ENCODE results near the gene CKAP4. TPM values are rescaled to one million over a fixed set of nuclear protein-coding genes. Genes with fewer than 3 reads are reported as not detected.

CKAP4 gene
- total and polyA plus RNA-seq, 2 experiments from 2014 or later, result 139 to 151 TPM

DNA sequence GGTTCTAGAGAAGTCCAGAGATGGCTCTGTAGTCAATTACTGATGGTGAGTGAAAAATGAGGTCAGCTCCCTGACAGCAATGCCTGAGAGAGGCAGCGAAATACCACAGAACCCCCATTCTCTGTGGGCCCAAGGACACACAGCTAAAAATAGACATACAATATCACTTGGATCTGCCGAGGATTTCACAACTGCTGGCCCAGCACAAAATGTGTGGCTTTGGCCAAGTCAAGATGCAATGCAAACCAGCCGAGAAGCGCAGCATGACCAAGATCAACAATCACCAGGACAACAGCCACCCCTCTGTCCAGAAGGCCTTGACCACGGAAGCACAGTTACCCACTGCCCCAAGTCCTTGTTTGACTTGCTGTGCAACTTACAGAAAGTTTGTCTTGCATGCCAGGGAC lies 52.2 kb downstream of the CKAP4 start:
- H3K9me3 ChIP-seq (ENCODE audit: low read depth), result no peaks in the 10 kb centered on the region
- H3K36me3 ChIP-seq, result no peaks in the 10 kb centered on the region
- H3K27ac ChIP-seq, result peak overlapping the region; percentile 43
- DNase-seq (ENCODE audit: low read depth in 1 of 2, low spot score in 1 of 2), result peak; percentile 18 to 86
- no peak overlapping the region for H3K4me3 ChIP-seq
- TF ChIP-seq, protein P1, sequence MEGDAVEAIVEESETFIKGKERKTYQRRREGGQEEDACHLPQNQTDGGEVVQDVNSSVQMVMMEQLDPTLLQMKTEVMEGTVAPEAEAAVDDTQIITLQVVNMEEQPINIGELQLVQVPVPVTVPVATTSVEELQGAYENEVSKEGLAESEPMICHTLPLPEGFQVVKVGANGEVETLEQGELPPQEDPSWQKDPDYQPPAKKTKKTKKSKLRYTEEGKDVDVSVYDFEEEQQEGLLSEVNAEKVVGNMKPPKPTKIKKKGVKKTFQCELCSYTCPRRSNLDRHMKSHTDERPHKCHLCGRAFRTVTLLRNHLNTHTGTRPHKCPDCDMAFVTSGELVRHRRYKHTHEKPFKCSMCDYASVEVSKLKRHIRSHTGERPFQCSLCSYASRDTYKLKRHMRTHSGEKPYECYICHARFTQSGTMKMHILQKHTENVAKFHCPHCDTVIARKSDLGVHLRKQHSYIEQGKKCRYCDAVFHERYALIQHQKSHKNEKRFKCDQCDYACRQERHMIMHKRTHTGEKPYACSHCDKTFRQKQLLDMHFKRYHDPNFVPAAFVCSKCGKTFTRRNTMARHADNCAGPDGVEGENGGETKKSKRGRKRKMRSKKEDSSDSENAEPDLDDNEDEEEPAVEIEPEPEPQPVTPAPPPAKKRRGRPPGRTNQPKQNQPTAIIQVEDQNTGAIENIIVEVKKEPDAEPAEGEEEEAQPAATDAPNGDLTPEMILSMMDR (IDR thresholded peaks at IDR 0.05; ENCODE audit: low read depth, low read length), result no peak
- H3K27me3 ChIP-seq, result no peaks in the 10 kb centered on the region
- H3K4me1 ChIP-seq (ENCODE audit: low read depth), result peaks cover 12% of the 10 kb centered on the region

DNA sequence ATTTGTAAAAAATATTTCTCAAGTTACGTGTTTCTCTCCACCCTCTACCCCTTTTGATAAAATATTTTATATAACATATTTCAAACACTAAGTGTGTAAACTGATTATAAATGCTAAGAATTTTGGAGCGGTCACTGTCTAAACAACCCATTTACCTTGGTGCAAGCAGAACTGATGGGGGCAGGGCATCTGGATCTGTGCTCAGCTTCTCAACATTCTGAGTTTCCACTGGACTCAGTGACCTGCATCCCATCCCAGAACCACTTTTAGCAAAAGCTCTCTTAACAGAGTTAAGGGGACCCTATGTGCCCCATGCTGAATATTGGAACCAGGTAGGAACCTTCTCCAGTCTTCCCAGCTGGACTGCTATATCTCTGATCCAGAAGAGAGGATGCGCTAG lies 53.5 kb downstream of the CKAP4 start:
- Histone ChIP-seq H3K4me3 (no peak overlapping the region), H3K27ac (no peak overlapping the region), H3K9me3 (ENCODE audit: low read depth) (no peaks in the 10 kb centered on the region), H3K36me3 (no peaks in the 10 kb centered on the region), H3K27me3 (no peaks in the 10 kb centered on the region), H3K4me1 (ENCODE audit: low read depth) (peaks cover 12% of the 10 kb centered on the region)
- TF ChIP-seq, protein P1 (IDR thresholded peaks at IDR 0.05; ENCODE audit: low read depth, low read length), result no peak
- DNase-seq (ENCODE audit: low read depth in 1 of 2, low spot score in 1 of 2), result no peak

DNA sequence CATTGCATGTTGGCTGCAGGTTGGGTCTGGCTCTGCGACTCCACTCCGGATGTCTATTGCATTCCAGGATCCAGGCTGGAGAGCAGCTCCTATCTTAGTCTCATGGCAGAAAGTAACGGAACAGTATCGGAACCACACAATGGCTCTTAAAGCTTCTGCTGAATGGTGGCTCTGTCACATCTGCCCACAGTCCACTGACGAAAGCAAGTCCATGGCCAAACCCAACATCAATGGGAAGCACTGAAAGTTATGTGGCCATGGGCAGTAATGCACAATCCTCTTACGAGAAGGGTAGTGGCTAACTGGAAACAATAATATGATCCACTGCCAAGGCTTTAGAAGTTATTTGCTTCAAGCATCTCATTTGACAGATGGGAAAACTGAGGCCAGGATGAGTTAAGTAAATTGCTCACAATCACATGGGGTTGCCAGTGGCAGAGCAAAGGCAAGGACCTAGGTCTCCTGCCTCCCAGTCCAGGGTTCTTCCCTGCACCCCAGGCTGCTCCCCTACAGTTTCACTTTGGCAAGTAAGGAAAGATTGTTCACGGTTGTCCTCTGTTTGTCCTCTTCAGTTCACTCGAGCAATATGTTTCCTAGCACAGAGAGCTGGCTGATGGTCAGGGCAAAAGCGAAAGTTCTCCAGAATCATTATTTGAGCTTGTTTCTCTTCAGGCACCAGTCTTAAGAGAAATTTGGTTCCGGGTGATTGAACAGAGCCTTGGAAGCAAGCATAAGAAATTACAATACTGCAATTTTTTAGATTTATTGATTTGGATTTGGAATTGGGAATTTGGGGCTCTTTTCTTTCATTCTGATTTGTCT lies 54.2 kb downstream of the CKAP4 start:
- no peaks in the 10 kb centered on the region for H3K27me3 ChIP-seq
- no peak for DNase-seq (ENCODE audit: low read depth in 1 of 2, low spot score in 1 of 2)
- TF ChIP-seq, protein P1 (IDR thresholded peaks at IDR 0.05; ENCODE audit: low read depth, low read length), result no peak
- no peaks in the 10 kb centered on the region for H3K36me3 ChIP-seq
- H3K4me3 ChIP-seq, result no peak overlapping the region
- no peak overlapping the region for H3K27ac ChIP-seq
- peaks cover 12% of the 10 kb centered on the region for H3K4me1 ChIP-seq (ENCODE audit: low read depth)
- no peaks in the 10 kb centered on the region for H3K9me3 ChIP-seq (ENCODE audit: low read depth)

DNA sequence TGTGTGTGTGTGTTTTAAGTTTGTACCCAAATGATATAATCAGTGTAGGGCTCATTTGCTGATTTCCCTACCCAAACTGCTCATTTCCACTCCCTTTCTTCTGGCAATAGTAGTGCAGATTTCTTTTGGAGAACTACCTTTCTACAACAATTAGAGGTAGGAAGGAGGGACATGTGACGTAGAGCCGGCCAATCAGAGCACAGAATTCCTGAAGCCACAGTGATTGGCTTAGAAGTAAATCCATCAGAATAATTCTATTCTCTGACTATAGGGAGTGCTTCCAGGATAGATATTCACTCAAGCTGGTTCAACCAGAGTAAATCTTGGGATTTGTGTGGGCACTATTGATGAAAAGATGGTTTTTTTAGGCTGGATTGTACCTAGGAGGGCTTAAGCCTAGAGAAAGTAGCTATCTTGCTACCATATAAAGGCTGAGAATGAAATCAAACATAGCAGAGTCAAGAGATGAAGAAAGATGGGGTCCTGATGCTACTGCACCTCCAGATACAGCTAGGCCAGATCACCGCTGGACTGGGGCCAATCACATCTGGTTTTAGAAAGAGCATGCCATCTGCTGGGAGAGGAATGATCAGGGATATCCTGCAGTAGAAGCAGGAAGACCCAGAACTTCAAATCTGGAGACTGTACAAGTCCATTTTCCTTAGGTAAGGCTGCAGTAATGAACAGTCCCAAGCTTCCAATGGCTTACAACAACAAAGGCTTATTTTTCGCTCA lies 55.0 kb downstream of the CKAP4 start:
- Histone ChIP-seq H3K27me3 (no peaks in the 10 kb centered on the region), H3K36me3 (no peaks in the 10 kb centered on the region), H3K27ac (no peak overlapping the region), H3K9me3 (ENCODE audit: low read depth) (no peaks in the 10 kb centered on the region), H3K4me1 (ENCODE audit: low read depth) (peaks cover 12% of the 10 kb centered on the region), H3K4me3 (no peak overlapping the region)
- TF ChIP-seq, protein P1 (IDR thresholded peaks at IDR 0.05; ENCODE audit: low read depth, low read length), result no peak
- no peak for DNase-seq (ENCODE audit: low read depth in 1 of 2, low spot score in 1 of 2)

DNA sequence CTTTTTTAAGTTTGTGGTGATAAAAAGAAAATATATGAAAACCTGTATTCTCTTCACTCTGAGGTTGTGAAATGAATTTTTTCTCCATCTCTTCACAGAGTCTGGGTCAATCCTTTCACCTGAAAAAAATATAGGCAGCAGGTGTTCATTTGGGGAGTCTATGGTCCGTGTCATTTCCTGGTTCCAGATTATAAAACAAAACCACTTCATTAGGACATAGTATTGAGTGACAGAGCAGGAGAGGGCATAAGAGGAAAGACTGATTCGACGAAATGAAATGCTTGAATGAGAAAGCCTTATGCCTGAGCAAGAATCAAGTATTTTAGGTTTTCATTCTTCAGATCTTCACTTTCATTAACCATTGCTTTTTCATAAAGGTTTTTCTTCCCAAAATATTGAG lies 57.2 kb downstream of the CKAP4 start:
- DNase-seq (ENCODE audit: low read depth in 1 of 2, low spot score in 1 of 2), result no peak

More for the DNA sequence above, 57.2 kb downstream of the CKAP4 start:
- no peaks in the 10 kb centered on the region for H3K27me3 ChIP-seq
- H3K4me1 ChIP-seq (ENCODE audit: low read depth), result peaks cover 8% of the 10 kb centered on the region
- TF ChIP-seq, protein P1 (IDR thresholded peaks at IDR 0.05; ENCODE audit: low read depth, low read length), result no peak
- H3K4me3 ChIP-seq, result no peak overlapping the region
- H3K27ac ChIP-seq, result no peak overlapping the region
- H3K9me3 ChIP-seq (ENCODE audit: low read depth), result no peaks in the 10 kb centered on the region
- no peaks in the 10 kb centered on the region for H3K36me3 ChIP-seq

Measured in cardiac muscle cell (in vitro differentiated cells and primary cell).